Endothelial cell of umbilical vein (primary cell): ENCODE results near the gene ASPHD1. TPM values are rescaled to one million over a fixed set of nuclear protein-coding genes. Genes with fewer than 3 reads are reported as not detected.

Experiments
- BruUV-seq: library from RNA; stranded (reverse); fragments of 400-500 nt; replicated peaks from 2 replicates; lab custom pipeline; 2021; lab: Mats Ljungman, UMichigan
- CTCF ChIA-PET: fragments of 300-600, 350-600 bp; sonication (Branson Sonifier 250); formaldehyde crosslinking; loops from one replicate; lab custom pipeline; 2021; ENCODE audit warnings: antibody characterized with exemption, inconsistent platforms; lab: Charles Lee
- POLR2A ChIA-PET: fragments of 300-600, 350-600 bp; sonication (Branson Sonifier 250); formaldehyde crosslinking; loops from one replicate; lab custom pipeline; 2021; ENCODE audit warnings: antibody characterized with exemption, inconsistent platforms; lab: Charles Lee
- DNase-seq: peaks from one replicate; pipeline ENCODE4 v3.0.0-alpha.2; 2011; ENCODE audit warnings: low read depth, low spot score
- FAIRE-seq: peaks from 2 replicates; lab custom pipeline; 2011; peaks lifted over from hg19 to GRCh38; lab: Jason Lieb, UNC
- H2AFZ ChIP-seq: 2 replicates; pipeline ENCODE4 v1.6.0; 2012; ENCODE audit warnings: low read depth, low read length, control low read depth, inconsistent platforms
- H3K27ac ChIP-seq: 2 replicates; pipeline ENCODE4 v1.5.1; 2011; ENCODE audit warnings: low read depth, mild to moderate bottlenecking, control low read depth, low read length, moderate library complexity; ENCODE audit not compliant: insufficient read depth
- H3K27me3 ChIP-seq, 2 experiments: 2 replicates each; pipeline versions ENCODE4 v1.6.0 to v1.6.1; 2011; ENCODE audit warnings: low read length in 2 of 2, mixed read lengths in 1 of 2; ENCODE audit not compliant: control insufficient read depth in 2 of 2, insufficient read depth in 2 of 2
- H3K36me3 ChIP-seq, 2 experiments: 2 replicates in 1 of 2; 3 replicates in 1 of 2; pipeline ENCODE4 v1.5.1; 2011; ENCODE audit warnings: low read length in 2 of 2, mild to moderate bottlenecking in 1 of 2, moderate library complexity in 1 of 2; ENCODE audit not compliant: control insufficient read depth in 2 of 2, insufficient read depth in 2 of 2; ENCODE audit errors: extremely low read depth in 1 of 2
- H3K4me1 ChIP-seq: 3 replicates; pipeline ENCODE4 v1.5.1; 2011; ENCODE audit warnings: mild to moderate bottlenecking, low read length; ENCODE audit not compliant: control insufficient read depth, insufficient read depth; ENCODE audit errors: extremely low read depth
- H3K4me2 ChIP-seq: 2 replicates; pipeline ENCODE4 v1.6.1; 2011; ENCODE audit warnings: low read length, control low read depth, mixed read lengths; ENCODE audit not compliant: insufficient read depth
- H3K4me3 ChIP-seq, 3 experiments: fragments of 200-600 bp in 1 of 3; sonication (generic), shearing (Covaris generic) in 1 of 3; replicated peaks in 1 of 3; 2 replicates each; pipeline ENCODE4 v1.5.1; 2011 to 2016; ENCODE audit warnings: control low read depth in 3 of 3, low read length in 3 of 3, mild to moderate bottlenecking in 2 of 3, inconsistent platforms in 1 of 3, low read depth in 1 of 3, moderate library complexity in 1 of 3; ENCODE audit not compliant: insufficient read depth in 1 of 3
- H3K79me2 ChIP-seq: 2 replicates; pipeline ENCODE4 v1.6.0; 2012; ENCODE audit warnings: low read length, inconsistent platforms; ENCODE audit not compliant: control insufficient read depth, insufficient read depth
- H3K9ac ChIP-seq: replicated peaks from 2 replicates; pipeline ENCODE3; 2011; ENCODE audit warnings: low read length, control low read depth; ENCODE audit not compliant: insufficient read depth; ENCODE audit errors: extremely low read depth
- H3K9me1 ChIP-seq: replicated peaks from 3 replicates; pipeline ENCODE4 v1.6.0; 2011; ENCODE audit warnings: mild to moderate bottlenecking, low read length; ENCODE audit not compliant: control insufficient read depth, insufficient read depth; ENCODE audit errors: extremely low read depth
- H3K9me3 ChIP-seq: replicated peaks from 2 replicates; pipeline ENCODE4 v1.5.1; 2012; ENCODE audit warnings: low read length, inconsistent platforms; ENCODE audit not compliant: control insufficient read depth, insufficient read depth
- H4K20me1 ChIP-seq: replicated peaks from 2 replicates; pipeline ENCODE3; 2011; ENCODE audit warnings: mild to moderate bottlenecking, low read length; ENCODE audit not compliant: control insufficient read depth, insufficient read depth; ENCODE audit errors: extremely low read depth
- EZH2 ChIP-seq: IDR thresholded peaks from 2 replicates; pipeline ENCODE4 v1.6.1; 2012; ENCODE audit warnings: borderline replicate concordance, low read depth, mild to moderate bottlenecking, moderate library complexity, low read length, inconsistent platforms; ENCODE audit not compliant: severe bottlenecking
- FOS ChIP-seq: IDR thresholded peaks from 2 replicates; pipeline ENCODE4 v1.6.1; 2011; ENCODE audit warnings: mild to moderate bottlenecking, low read length, moderate library complexity, borderline replicate concordance; ENCODE audit not compliant: insufficient read depth
- GATA2 ChIP-seq: IDR thresholded peaks from 2 replicates; pipeline ENCODE4 v1.7.0; 2011; ENCODE audit warnings: low read depth, mild to moderate bottlenecking, moderate library complexity, mixed read lengths, low read length; ENCODE audit not compliant: insufficient read length, insufficient read depth
- JUN ChIP-seq: IDR thresholded peaks from 2 replicates; pipeline ENCODE4 v1.6.1; 2011; ENCODE audit warnings: borderline replicate concordance, low read depth; ENCODE audit not compliant: insufficient read length, insufficient read depth
- MYC ChIP-seq: IDR thresholded peaks from one replicate; pipeline ENCODE4 v1.6.1; 2011; ENCODE audit warnings: mild to moderate bottlenecking, low read depth, low read length
- POLR2A ChIP-seq: IDR thresholded peaks from 2 replicates; pipeline ENCODE4 v1.6.1; 2012; ENCODE audit warnings: low read depth, mild to moderate bottlenecking, control low read depth, low read length
- POLR2AphosphoS5 ChIP-seq: IDR thresholded peaks from 2 replicates; pipeline ENCODE4 v1.6.1; 2012; ENCODE audit warnings: low read depth, mild to moderate bottlenecking, control low read depth, low read length, moderate library complexity; ENCODE audit not compliant: insufficient read depth
- dilution Hi-C: fragments of 300-500 bp; cut with MboI; formaldehyde crosslinking; loops from one replicate; pipeline ENCODE4 v1.15.0; 2019; ENCODE audit warnings: low sequenced_read_pairs; ENCODE audit not compliant: extremely low pct_ligation_motif_present
- intact Hi-C: fragments of 100-400 bp; cut with micrococcal nuclease; formaldehyde crosslinking; loops from one replicate; pipeline ENCODE4 v1.10.0; 2022
- polyA plus RNA-seq, 4 experiments: library from polyadenylated mRNA; depleted of rRNA in 3 of 4; stranded (reverse) in 3 of 4; unstranded in 1 of 4; fragments of >200 nt; gene quantifications; 2 replicates each; pipeline versions ENCODE4 v1.2.1 to v1.2.3, GENCODE V29; 2011 to 2012; ENCODE audit warnings: missing spikeins in 1 of 4
- total RNA-seq: library from RNA; stranded (reverse); gene quantifications from 2 replicates; pipeline ENCODE4 v1.2.3, GENCODE V29; 2021
- TF ChIP-seq, protein P1 (sequence below): IDR thresholded peaks from 2 replicates; pipeline ENCODE4 v1.6.1; 2011; ENCODE audit not compliant: insufficient read depth, insufficient read length
- TF ChIP-seq, protein P2 (sequence below), 2 donors: IDR thresholded peaks; 1 replicate in 1 of 2; 2 replicates in 1 of 2; pipeline ENCODE4 v1.5.1; 2011; ENCODE audit warnings: low read length in 2 of 2, mild to moderate bottlenecking in 2 of 2, moderate library complexity in 2 of 2, control low read depth in 1 of 2, inconsistent platforms in 1 of 2, low read depth in 1 of 2; ENCODE audit not compliant: insufficient read depth in 1 of 2; ENCODE audit errors: extremely low read depth in 1 of 2

The ASPHD1 gene
- total and polyA plus RNA-seq, 2 donors (not counting 3 experiments of a cell fraction or from before 2014, with no cell fraction given), result 0.90 to 1.2 TPM

DNA sequence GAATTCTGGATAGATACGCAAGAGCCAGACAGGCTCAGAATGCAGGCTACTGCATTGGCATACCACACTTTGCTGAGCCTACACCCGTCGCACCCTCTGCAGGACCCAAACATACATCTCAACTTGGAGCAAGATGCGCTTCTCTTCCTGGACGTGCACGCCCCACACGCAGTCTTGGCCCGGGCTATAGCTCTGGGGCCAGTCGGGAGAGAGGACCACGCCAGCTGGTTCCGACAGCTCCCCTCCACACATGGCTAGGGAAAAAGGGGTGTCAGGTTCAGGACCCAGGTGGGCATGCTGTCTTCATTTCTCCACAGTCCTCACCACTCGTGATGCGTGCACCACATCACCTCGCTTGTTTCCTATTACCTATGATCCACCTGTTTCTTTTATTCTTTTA, 22.1 kb upstream of the ASPHD1 start:
- BruUV-seq, result no TSS peak
- CTCF ChIA-PET, result interaction anchor here (2.2 kb wide), 1 partner anchor 30 kb away, joined by 9 read pairs; no protein-coding TSS in a partner anchor
- H3K4me1 ChIP-seq, result no peaks in the 10 kb centered on the region
- H4K20me1 ChIP-seq, result no peaks in the 10 kb centered on the region
- H3K27me3 ChIP-seq, result peaks cover 14 to 16% of the 10 kb centered on the region in 2 experiments
- H3K36me3 ChIP-seq, result no peaks in the 10 kb centered on the region
- H3K4me2 ChIP-seq, result no peak overlapping the region
- POLR2A ChIA-PET, result no interaction called here
- DNase-seq (no peak), FAIRE-seq (no peak)
- no peaks in the 10 kb centered on the region for H3K79me2 ChIP-seq
- no peak overlapping the region for H3K9ac ChIP-seq
- H3K9me3 ChIP-seq, result no peaks in the 10 kb centered on the region
- TF ChIP-seq EZH2 (no peak), POLR2A (no peak)
- no peaks in the 10 kb centered on the region for H3K9me1 ChIP-seq
- intact Hi-C loops, result no loop called here
- no peak overlapping the region for H3K4me3 ChIP-seq
- H3K27ac ChIP-seq, result no peak overlapping the region
- no peak overlapping the region for H2AFZ ChIP-seq
- dilution Hi-C loops, result no loop called here

DNA sequence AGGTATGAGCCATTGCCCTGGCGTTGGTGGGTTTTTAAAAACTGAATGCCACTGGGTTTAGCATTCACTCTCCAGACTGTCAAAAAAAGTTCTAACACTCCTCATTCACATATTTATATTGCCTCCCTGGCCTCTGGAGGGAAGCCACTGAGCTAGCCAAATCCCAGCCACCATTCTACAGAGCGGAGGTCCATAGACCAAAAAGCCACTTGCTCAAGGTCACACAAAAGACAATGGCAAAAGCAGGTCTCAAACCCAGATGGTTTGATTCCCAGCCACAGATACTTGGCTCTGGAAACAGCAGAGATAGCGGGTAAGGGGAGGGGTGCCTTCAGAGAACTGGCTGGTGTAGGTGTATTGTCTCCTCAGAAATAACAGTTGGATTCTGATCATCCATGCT, 19.2 kb upstream of the ASPHD1 start:
- no peaks in the 10 kb centered on the region for H4K20me1 ChIP-seq
- H3K4me3 ChIP-seq, result no peak overlapping the region
- H3K27me3 ChIP-seq, result peaks cover 8 to 12% of the 10 kb centered on the region in 2 experiments
- H3K79me2 ChIP-seq, result no peaks in the 10 kb centered on the region
- H3K36me3 ChIP-seq, result no peaks in the 10 kb centered on the region
- H3K9me3 ChIP-seq, result no peaks in the 10 kb centered on the region
- POLR2A ChIA-PET, result no interaction called here
- dilution Hi-C loops, result no loop called here
- H3K4me1 ChIP-seq, result no peaks in the 10 kb centered on the region
- DNase-seq (no peak), FAIRE-seq (no peak)
- no peak overlapping the region for H3K4me2 ChIP-seq
- no peak overlapping the region for H2AFZ ChIP-seq
- no peak overlapping the region for H3K27ac ChIP-seq
- no peak overlapping the region for H3K9ac ChIP-seq
- intact Hi-C loops, result no loop called here
- H3K9me1 ChIP-seq, result no peaks in the 10 kb centered on the region
- CTCF ChIA-PET, result no interaction called here
- TF ChIP-seq, protein P1, sequence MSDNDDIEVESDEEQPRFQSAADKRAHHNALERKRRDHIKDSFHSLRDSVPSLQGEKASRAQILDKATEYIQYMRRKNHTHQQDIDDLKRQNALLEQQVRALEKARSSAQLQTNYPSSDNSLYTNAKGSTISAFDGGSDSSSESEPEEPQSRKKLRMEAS, result no peak
- TF ChIP-seq GATA2 (no peak), POLR2AphosphoS5 (no peak), JUN (no peak), MYC (no peak), FOS (no peak), EZH2 (no peak), POLR2A (no peak)
- TF ChIP-seq, protein P2, sequence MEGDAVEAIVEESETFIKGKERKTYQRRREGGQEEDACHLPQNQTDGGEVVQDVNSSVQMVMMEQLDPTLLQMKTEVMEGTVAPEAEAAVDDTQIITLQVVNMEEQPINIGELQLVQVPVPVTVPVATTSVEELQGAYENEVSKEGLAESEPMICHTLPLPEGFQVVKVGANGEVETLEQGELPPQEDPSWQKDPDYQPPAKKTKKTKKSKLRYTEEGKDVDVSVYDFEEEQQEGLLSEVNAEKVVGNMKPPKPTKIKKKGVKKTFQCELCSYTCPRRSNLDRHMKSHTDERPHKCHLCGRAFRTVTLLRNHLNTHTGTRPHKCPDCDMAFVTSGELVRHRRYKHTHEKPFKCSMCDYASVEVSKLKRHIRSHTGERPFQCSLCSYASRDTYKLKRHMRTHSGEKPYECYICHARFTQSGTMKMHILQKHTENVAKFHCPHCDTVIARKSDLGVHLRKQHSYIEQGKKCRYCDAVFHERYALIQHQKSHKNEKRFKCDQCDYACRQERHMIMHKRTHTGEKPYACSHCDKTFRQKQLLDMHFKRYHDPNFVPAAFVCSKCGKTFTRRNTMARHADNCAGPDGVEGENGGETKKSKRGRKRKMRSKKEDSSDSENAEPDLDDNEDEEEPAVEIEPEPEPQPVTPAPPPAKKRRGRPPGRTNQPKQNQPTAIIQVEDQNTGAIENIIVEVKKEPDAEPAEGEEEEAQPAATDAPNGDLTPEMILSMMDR (IDR thresholded peaks at IDR 0.05; ENCODE audit: extremely low read depth in 1 of 2, insufficient read depth in 1 of 2, low read depth in 1 of 2, low read length in 2 of 2), result no peak
- no TSS peak for BruUV-seq
